HUDEP-2 (cell line): ENCODE measurements around the gene HIF3A.
"Not testable (repeated sequence)": the region's sequence is repeated elsewhere in the genome, so short reads cannot be mapped to it uniquely, and the experiment has no call there.

Source experiments
- DNase-seq, 76 experiments: peaks; one replicate each; lab custom pipeline; 2025; ENCODE audit not compliant: unreplicated experiment in 76 of 76; lab: John Stamatoyannopoulos, UW

Gene HIF3A

GRCh38 chr19:46296722-46297461 is at the start of gene HIF3A:
TSS of gene HIF3A (plus strand) at chr19:46297042. CDS start at chr19:46297077, 35 bp downstream.
- no peak for DNase-seq

DNA sequence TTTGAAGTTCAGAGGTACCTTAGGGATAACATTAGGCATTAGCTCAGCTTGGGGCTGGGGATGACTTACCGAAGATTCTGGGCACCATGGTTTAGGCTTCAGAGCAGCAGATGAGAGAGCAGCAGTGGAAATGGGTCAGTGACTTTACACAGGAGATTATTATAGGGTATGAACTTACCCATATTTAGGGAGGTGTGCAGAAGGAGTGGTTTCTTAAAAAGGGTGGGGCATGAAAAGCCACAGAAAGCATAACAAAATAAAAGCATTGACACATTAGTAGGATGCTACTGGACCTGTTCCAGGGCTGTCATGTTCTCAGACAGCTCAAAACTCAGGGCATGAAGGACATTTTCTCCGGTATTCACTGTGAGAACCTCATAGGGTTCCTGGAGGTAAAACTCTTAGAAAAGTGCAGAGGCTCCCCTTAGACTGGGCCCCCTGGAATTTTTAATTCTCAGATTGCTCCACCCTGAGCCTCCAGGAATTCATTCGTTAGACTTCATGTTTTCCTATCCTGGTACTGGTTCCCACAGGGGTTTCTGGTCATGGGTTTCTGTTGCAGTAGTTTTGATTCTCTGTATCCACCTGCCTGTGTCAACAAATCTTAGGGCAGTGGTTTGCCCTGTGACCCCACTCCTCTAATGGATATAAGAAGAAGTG is 46.6 kb upstream of the HIF3A start:
- DNase-seq: no peak

- no peak for DNase-seq
Measured at GRCh38 chr19:46251416-46251815, 45.4 kb upstream of the HIF3A start.

DNA sequence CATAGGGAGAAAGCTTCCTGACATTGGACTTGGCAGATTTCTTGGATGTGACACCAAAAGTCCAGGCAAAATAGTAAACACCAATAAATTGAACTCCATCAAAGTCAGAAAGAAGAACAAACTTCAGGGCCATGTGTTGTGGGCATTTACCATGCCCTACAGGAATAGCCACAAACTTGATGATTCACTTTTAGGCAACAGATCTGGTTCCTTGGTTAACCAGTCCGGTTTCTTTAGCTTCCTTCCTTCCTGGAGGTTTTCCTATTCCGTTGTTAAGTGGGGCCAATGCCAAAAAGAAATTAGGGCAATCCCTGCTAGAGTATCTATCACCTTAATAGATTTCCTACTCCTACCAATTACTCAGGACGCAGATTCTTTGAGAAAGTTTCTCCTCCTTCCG is 42.1 kb upstream of the HIF3A start:
- DNase-seq: no peak

GRCh38 chr19:46256855-46257254 is 40.0 kb upstream of the HIF3A start:
- DNase-seq: no peak

DNA sequence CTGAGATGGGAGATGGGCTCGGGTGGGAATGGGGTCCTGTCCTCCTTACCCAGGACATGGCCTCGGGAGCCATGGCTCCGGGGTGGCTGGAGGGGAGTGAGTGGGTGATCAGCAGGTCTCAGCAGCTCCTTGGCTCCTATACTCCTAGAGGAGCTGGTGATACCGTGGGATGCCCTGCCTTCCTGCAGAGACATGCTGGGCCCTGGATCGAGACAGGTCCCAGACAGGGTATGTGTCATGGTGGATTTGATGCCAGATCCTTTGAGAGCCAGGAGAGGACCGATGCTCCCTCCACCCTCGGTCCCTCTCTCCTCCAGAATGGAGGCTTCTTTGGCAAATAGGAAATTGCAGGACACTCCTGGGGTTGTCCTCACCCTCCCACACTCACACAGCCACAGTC is 35.3 kb upstream of the HIF3A start:
- not testable (repeated sequence) for DNase-seq

- not testable (repeated sequence) for DNase-seq
Measured at GRCh38 chr19:46262684-46263296, 34.1 kb upstream of the HIF3A start.

GRCh38 chr19:46264801-46265200 is 32.0 kb upstream of the HIF3A start:
- not testable (repeated sequence) for DNase-seq

DNA sequence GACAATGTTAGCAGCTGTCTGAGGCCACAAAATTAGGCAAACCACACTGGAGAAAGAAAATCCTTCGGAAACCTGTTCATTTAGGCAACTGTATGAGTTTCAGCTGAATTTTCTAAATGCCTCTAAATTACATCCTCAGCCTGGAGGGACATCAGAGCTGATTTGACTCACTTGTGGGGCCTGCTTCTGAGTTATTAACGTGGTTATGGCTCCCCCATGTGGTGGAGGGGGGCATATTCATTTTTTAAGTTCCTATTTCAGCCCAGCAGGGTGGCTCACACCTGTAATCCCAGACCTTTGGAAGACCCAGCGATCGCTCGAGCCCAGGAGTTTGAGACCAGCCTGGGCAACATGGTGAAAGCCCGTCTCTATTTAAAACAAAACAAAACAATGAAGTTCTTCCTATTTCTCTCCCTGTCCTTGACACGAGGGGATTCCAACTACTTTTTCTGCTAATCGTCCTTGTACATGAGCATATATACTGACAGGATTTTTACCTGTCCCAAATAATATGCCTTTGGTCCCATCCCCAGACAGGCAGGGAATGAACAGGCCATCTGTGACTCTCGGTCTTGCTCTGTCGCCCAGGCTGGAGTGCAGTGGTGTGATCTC is 31.5 kb upstream of the HIF3A start:
- peak in 65 of 76 experiments; percentile 6 to 80 (median 54) for DNase-seq

DNA sequence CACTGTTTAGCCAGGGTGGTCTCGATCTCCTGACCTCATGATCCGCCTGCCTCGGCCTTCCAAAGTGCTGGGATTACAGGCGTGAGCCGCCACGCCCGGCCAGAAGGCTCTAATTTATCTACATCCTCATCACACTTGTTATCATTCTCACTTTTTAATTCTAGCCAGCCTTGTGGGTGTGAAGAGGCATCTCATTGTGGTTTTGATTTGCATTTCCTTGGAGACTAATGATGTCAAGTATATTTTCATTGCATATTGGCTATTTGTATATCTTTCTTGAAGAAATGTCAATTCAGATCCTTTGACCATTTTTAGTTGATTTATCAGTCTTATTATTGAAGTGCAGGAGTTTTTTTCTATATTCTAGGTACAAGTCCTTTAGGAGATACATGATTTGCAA is 27.7 kb upstream of the HIF3A start:
- no peak for DNase-seq

GRCh38 chr19:46270521-46271256 is 26.2 kb upstream of the HIF3A start:
- no peak for DNase-seq

GRCh38 chr19:46271481-46272197 is 25.2 kb upstream of the HIF3A start:
- no peak for DNase-seq

DNA sequence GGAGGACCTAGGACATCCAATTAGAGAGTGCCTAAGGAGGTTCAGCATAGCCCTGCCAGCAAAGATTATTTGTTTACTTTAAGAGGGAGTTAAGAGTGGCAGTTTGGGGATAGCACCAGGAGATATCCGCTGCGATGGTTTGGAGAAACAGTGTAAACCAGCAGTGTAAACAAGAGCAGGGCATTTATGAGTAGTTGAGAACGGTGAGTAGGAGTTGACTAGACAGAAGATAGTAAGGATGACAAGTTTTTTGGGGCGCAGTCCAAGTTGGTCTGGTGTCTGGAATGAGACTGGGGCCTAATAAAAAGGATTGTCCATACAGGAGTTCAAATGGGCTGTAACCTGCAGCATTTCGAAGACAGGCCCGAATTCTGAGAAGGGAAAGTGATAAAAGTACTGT is 22.9 kb upstream of the HIF3A start:
- not testable (repeated sequence) for DNase-seq

DNA sequence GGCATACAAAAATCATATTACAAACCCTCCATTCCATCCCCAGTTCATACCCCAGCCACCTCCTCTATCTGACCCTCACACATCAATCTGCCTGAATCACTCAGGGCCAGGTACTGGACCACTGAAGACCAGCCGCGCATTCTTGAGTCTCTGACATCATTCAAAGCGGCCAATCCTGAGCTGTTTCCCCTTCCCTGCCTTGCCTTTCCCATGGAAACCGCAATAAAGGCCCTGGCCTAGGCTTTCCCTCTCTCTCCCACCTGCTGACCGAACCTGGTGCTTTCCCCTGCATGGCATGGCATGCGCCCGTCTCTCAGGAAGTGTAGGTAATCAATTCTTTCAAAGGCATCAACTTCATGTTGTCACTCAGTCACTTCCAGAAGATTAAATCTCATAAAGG is 17.7 kb upstream of the HIF3A start:
- no peak for DNase-seq

DNA sequence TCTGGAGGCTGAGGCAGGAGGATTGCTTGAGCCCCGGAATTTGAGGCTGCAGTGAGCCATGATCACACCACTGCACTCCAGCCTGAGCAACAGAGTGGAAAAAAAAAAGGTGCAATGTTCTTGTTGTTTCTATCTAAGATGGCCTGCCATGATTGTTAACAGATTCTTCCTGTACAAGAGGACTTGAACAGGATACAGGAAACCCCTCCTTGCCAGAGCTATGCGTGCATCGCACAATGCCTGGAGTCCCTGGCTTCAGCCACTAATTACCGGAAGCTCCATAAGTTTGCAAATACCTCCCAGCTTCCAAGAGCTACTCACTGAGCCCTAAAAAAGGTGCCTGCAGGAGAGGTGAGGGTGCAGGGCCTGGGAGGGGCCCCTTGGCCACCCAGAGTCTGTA is 13.1 kb upstream of the HIF3A start:
- no peak for DNase-seq

DNA sequence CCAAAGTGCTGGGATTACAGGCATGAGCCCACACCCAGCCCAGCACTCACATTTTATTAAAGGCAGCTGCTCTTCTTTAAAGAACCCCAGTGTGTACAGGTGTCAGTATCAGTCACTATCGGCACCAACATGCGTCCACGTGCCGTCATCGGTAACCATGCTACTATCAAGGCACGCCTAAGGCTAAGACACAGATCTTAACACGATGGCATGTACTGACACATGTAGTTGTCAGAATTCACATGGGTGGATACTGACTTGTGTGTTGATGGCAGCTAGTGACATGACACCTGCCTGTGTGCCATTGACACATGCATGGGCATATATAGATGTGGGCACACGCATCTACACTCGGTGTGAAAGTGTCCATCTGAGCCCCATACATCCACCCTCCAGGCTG is 12.2 kb upstream of the HIF3A start:
- DNase-seq: no peak

DNA sequence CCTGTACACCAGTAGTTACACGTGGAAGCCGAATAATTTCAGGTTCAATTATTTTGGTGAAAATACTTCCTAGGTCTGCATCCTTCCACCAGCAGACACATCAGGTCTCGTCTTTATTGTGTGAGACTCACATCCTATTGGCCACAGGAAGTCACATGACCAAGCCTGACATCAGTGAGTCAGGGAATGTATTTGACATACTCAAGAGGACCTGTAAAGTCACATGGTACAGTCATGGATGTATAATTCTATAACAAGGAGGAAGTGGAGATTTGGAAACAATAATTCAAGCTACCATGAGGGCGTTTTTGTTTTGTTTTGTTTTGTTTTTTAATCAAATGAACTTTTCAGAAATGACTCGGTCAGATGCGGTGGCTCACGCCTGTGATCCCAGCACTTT is 9.3 kb upstream of the HIF3A start:
- DNase-seq: no peak

GRCh38 chr19:46288896-46289588 is 7.8 kb upstream of the HIF3A start:
- DNase-seq: no peak

DNA sequence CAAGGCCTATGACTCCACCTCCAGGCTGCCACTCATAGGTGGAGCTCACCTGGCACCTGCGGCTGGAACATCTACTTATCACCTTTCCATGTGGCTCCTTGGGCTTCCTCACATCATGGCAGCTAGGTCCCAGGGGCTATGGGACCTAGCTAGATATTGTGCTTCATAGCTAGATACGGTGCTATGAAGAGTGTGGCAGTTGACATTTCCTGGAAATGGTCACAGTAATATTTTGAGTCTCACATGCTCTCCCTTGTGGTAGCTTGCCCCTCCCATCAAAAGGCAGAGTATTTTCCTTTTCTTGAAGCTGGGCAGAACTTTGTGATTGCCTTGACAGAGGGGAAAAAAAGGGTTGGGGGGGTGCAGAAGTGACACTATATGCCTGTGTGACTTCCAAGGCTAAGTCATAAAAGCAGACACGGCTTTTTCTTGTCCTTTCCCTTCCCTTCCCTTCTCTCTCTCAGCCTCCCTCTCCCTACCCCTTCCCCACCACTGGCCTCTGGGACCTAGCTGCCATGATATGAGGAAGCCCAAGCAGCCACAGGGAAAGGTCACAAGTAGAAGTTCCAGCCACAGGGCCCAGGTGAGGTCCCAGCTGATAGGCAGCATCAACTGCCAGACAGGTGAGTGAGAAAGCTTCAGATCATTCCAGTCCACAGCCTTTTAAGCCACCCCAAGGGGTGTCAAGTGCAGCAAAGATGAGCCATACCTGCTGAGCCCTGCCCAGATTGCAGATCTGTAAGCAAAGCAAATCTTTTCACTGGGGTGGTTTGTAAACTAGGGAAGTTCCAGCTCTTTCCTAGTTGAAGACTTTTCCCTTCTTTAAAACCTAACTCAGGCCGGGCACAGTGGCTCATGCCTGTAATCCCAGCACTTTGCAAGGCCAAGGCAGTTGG is 6.9 kb upstream of the HIF3A start:
- DNase-seq: no peak
